CD8-positive, alpha-beta memory T cell (primary cell): ENCODE results near the gene RRP9. TPM values are rescaled to one million over a fixed set of nuclear protein-coding genes. Genes with fewer than 3 reads are reported as not detected.

ENCODE experiments used
- CTCF ChIA-PET: fragments of 350-600 bp; sonication (Branson Sonifier 250); formaldehyde crosslinking; loops from one replicate; lab custom pipeline; 2021; ENCODE audit warnings: antibody characterized with exemption; lab: Charles Lee
- POLR2A ChIA-PET: fragments of 350-600 bp; sonication (Branson Sonifier 250); formaldehyde crosslinking; loops from one replicate; lab custom pipeline; 2021; ENCODE audit warnings: antibody characterized with exemption; lab: Charles Lee
- DNase-seq, 5 donors: peaks; one replicate each; pipeline versions ENCODE4 v3.0.0 to v3.0.0-alpha.2; 2020 to 2022; ENCODE audit warnings: mixed read lengths in 1 of 5
- H3K27ac ChIP-seq: one replicate; pipeline ENCODE4 v1.7.0; 2013; ENCODE audit warnings: low read depth, mild to moderate bottlenecking, low read length, moderate library complexity
- H3K27me3 ChIP-seq: 2 replicates; pipeline ENCODE4 v1.7.0; 2013; ENCODE audit warnings: low read length, mild to moderate bottlenecking; ENCODE audit not compliant: insufficient read depth, poor library complexity, severe bottlenecking
- H3K36me3 ChIP-seq: 2 replicates; pipeline ENCODE4 v1.7.0; 2013; ENCODE audit warnings: mild to moderate bottlenecking, low read length, moderate library complexity; ENCODE audit not compliant: insufficient read depth
- H3K4me1 ChIP-seq: 2 replicates; pipeline ENCODE4 v1.7.0; 2013; ENCODE audit warnings: mild to moderate bottlenecking, low read length, moderate library complexity; ENCODE audit not compliant: insufficient read depth
- H3K4me3 ChIP-seq: 2 replicates; pipeline ENCODE4 v1.7.0; 2013; ENCODE audit warnings: mild to moderate bottlenecking, low read length
- H3K9me3 ChIP-seq: 2 replicates; pipeline ENCODE4 v1.7.0; 2013; ENCODE audit warnings: mild to moderate bottlenecking, low read length
- H3K27ac Mint-ChIP-seq, 8 donors: one replicate each; pipeline ENCODE4 v1.8.0; 2020 to 2021; ENCODE audit warnings: mixed read lengths in 8 of 8, mild to moderate bottlenecking in 6 of 8, inconsistent platforms in 3 of 8, moderate library complexity in 3 of 8
- H3K27me3 Mint-ChIP-seq, 2 donors: one replicate each; pipeline ENCODE4 v1.8.0; 2020 to 2021; ENCODE audit warnings: mixed read lengths in 2 of 2, mild to moderate bottlenecking in 1 of 2, moderate library complexity in 1 of 2
- H3K36me3 Mint-ChIP-seq, 3 donors: one replicate each; pipeline ENCODE4 v1.8.0; 2020 to 2021; ENCODE audit warnings: mixed read lengths in 3 of 3, inconsistent platforms in 1 of 3, mild to moderate bottlenecking in 1 of 3
- H3K4me1 Mint-ChIP-seq, 3 donors: one replicate each; pipeline ENCODE4 v1.8.0; 2020 to 2021; ENCODE audit warnings: mixed read lengths in 3 of 3, inconsistent platforms in 1 of 3, mild to moderate bottlenecking in 1 of 3
- H3K4me3 Mint-ChIP-seq, 7 donors: one replicate each; pipeline ENCODE4 v1.8.0; 2020 to 2021; ENCODE audit warnings: mixed read lengths in 7 of 7, mild to moderate bottlenecking in 6 of 7, moderate library complexity in 4 of 7, inconsistent platforms in 2 of 7
- H3K9me3 Mint-ChIP-seq, 5 donors: one replicate each; pipeline ENCODE4 v1.8.0; 2020 to 2022; ENCODE audit warnings: mixed read lengths in 5 of 5, mild to moderate bottlenecking in 3 of 5, moderate library complexity in 2 of 5, inconsistent platforms in 1 of 5
- polyA plus RNA-seq: library from polyadenylated mRNA; unstranded; fragments of 300-500 nt; fragmentation: Illumina TruSeq; gene quantifications from one replicate; pipeline ENCODE4 v1.2.3, GENCODE V29; 2021
- total RNA-seq, 2 experiments: library from RNA; stranded (reverse); gene quantifications; one replicate each; pipeline ENCODE4 v1.2.3, GENCODE V29; 2021

The RRP9 gene
- total and polyA plus RNA-seq, 3 experiments from 2014 or later: 25.3 to 87.0 (median 82.7) TPM

DNA sequence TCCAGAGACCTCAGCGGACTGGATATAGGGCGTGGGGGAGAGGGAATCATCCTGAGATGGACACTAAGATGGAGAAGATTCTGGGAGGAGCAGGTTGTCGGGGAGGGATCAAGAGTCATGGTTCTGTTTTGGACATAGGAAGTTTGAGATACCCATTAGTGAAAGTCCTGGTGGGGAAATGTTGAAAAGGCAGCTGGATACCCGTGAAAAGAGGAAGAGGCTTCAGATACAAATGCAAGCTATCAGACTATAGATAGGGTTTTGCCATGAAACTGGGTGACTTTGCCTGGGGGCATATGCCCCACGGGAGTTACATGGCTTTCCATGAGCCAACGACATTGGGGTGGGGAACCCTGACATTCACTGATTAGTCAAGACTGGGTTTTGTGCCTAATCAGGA is 12.4 kb upstream of the RRP9 start:
- CTCF ChIA-PET: interaction anchor here (1.1 to 3.0 kb wide), 4 partner anchors 11 to 29 kb away, joined by 3 to 13 read pairs (median 5); partner anchors contain the start of genes ABHD14A, ABHD14B, ACY1 and RRP9
- H3K36me3 Mint-ChIP-seq: peaks cover 2 to 6% (median 5%) of the 10 kb centered on the region in 3 donors

DNA sequence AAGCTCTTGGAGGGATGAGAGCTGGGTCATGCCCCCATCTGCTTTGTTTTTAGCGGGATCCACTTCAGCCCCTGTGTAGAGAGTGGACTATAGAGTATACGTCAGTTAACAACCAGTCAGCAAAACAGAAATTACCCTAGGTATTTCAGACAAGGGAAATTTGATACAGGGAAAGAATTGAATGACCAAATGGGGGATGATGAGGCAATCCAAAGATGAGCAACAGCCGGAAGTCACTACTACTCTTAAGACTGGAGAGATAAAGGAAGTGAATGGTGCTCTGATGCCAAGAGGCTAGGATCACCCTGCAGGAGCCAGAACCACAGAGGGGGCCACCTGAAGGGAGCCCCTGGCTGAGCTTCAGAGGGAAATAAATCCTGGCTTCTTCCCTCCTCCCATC is 11.7 kb upstream of the RRP9 start:
- no peak overlapping the region for H3K27ac ChIP-seq
- peaks cover 18% of the 10 kb centered on the region for H3K27me3 ChIP-seq
- no peak overlapping the region for H3K4me3 ChIP-seq
- CTCF ChIA-PET: interaction anchor here (1.1 to 3.0 kb wide), 4 partner anchors 11 to 30 kb away, joined by 3 to 13 read pairs (median 5); partner anchors contain the start of genes ABHD14A, ABHD14B, ACY1 and RRP9
- POLR2A ChIA-PET: interaction anchor here (0.6 kb wide), 1 partner anchor 13 kb away, joined by 3 read pairs; no protein-coding TSS in a partner anchor
- Mint-ChIP-seq H3K4me3 (no peak overlapping the region), H3K27ac (no peak overlapping the region), H3K9me3 (no peaks in the 10 kb centered on the region), H3K36me3 (peaks cover 2 to 6% (median 5%) of the 10 kb centered on the region in 3 donors), H3K4me1 (peaks cover 5 to 9% (median 6%) of the 10 kb centered on the region in 3 donors), H3K27me3 (peaks cover 20 to 37% of the 10 kb centered on the region in 2 donors)
- H3K4me1 ChIP-seq: peaks cover 6% of the 10 kb centered on the region
- no peak for DNase-seq
- H3K9me3 ChIP-seq: no peaks in the 10 kb centered on the region
- H3K36me3 ChIP-seq: no peaks in the 10 kb centered on the region

More for the DNA sequence above, 12.4 kb upstream of the RRP9 start:
- peaks cover 18% of the 10 kb centered on the region for H3K27me3 ChIP-seq
- Mint-ChIP-seq H3K9me3 (no peaks in the 10 kb centered on the region), H3K27me3 (peaks cover 22 to 39% of the 10 kb centered on the region in 2 donors), H3K4me1 (peaks cover 5 to 9% (median 6%) of the 10 kb centered on the region in 3 donors), H3K4me3 (peak overlapping the region in 2 of 7 donors; percentile 8 to 11), H3K27ac (peak overlapping the region in 1 of 8 donors; percentile 74)
- H3K36me3 ChIP-seq: no peaks in the 10 kb centered on the region
- H3K9me3 ChIP-seq: no peaks in the 10 kb centered on the region
- H3K4me1 ChIP-seq: peaks cover 6% of the 10 kb centered on the region
- POLR2A ChIA-PET: no interaction called here
- H3K4me3 ChIP-seq: no peak overlapping the region
- no peak overlapping the region for H3K27ac ChIP-seq
- DNase-seq: no peak

DNA sequence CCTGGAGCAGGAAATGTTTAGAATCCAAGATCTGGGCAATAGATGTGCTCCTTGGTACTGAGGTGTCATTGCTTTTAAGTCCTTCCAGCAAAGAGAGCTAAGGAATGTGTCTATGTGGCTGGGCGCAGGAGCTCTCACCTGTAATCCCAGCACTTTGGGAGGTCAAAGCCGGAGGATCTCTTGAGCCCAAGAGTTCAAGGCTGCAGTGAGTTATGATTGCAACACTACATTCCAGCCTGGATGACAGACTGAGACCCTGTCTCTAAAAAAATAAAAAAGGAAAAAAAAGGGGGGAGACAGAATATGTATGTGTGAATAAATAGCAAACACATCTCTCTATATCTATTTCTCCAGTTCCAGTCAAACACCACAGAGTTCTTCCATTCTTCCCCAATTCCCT is 9.2 kb upstream of the RRP9 start:
- Histone ChIP-seq H3K36me3 (no peaks in the 10 kb centered on the region), H3K9me3 (no peaks in the 10 kb centered on the region), H3K4me1 (no peaks in the 10 kb centered on the region), H3K27me3 (peaks cover 7% of the 10 kb centered on the region), H3K4me3 (no peak overlapping the region), H3K27ac (no peak overlapping the region)
- H3K4me1 Mint-ChIP-seq: peaks cover 0 to 3% (median 0%) of the 10 kb centered on the region in 3 donors
- peak in 1 of 5 donors; percentile 6 for DNase-seq
- peaks cover 0 to 4% (median 4%) of the 10 kb centered on the region in 3 donors for H3K36me3 Mint-ChIP-seq
- ChIA-PET POLR2A (no interaction called here), CTCF (no interaction called here)
- peak overlapping the region in 1 of 8 donors; percentile 21 for H3K27ac Mint-ChIP-seq
- no peak overlapping the region for H3K4me3 Mint-ChIP-seq
- H3K27me3 Mint-ChIP-seq: peaks cover 15 to 27% of the 10 kb centered on the region in 2 donors
- H3K9me3 Mint-ChIP-seq: no peaks in the 10 kb centered on the region

DNA sequence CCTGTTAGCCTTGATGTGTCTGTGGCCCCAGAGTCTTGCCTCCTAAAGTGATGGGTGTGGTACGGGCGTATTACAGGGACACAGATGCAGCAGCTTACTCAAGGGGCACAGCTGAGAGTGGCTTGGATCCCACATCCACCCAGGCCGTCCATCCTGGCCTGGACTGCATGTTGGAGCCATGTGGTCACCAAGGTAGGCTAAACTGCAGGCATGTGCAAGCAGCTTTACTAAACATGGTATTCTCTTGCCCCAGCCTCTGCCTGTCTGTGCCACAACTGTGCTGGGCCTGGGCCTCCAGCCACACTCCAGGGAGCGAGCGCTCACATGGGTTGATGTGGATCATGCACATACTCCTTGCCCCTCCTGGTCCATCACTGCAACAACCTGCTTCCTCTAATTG is 7.4 kb upstream of the RRP9 start:
- no peak overlapping the region for H3K4me3 Mint-ChIP-seq

DNA sequence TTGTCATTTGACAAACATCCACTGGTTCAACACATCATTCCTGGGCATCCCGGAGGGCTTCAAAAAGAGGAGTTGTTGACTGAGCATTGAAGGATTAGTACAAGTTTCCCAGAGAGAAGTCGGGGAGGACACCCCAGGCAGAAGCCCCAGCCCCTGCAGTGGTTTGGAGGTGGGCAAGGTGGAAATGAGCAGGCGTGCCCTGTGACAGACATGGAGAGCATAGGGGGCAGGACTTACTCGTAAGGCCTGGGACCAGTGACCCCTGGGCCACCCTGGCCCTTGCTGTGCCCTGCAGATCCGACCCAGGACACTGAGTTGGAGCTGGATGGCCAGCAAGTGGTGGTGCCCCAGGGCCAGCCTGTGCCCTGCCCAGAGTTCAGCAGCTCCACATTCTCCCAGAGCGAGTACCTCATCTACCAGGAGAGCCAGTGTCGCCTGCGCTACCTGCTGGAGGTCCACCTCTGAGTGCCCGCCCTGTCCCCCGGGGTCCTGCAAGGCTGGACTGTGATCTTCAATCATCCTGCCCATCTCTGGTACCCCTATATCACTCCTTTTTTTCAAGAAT is 6.4 kb upstream of the RRP9 start:
- DNase-seq: peak in 1 of 5 donors; percentile 39
- Histone ChIP-seq H3K27me3 (no peaks in the 10 kb centered on the region), H3K36me3 (no peaks in the 10 kb centered on the region), H3K4me3 (no peak overlapping the region), H3K4me1 (peaks cover 4% of the 10 kb centered on the region), H3K27ac (no peak overlapping the region), H3K9me3 (no peaks in the 10 kb centered on the region)
- H3K36me3 Mint-ChIP-seq: peaks cover 0 to 4% (median 4%) of the 10 kb centered on the region in 3 donors
- H3K4me1 Mint-ChIP-seq: peaks cover 0 to 5% (median 0%) of the 10 kb centered on the region in 3 donors
- peak overlapping the region in 1 of 8 donors; percentile 42 for H3K27ac Mint-ChIP-seq
- no peak overlapping the region for H3K4me3 Mint-ChIP-seq
- ChIA-PET CTCF (interaction anchor here (0.7 kb wide), 1 partner anchor 20 kb away, joined by 3 read pairs; no protein-coding TSS in a partner anchor), POLR2A (interaction anchor here (0.5 kb wide), 1 partner anchor 448 kb away, joined by 7 read pairs; the partner anchor contains the start of gene DCAF1)
- peaks cover 2 to 5% of the 10 kb centered on the region in 2 donors for H3K27me3 Mint-ChIP-seq
- no peaks in the 10 kb centered on the region for H3K9me3 Mint-ChIP-seq

More for the DNA sequence above, 7.4 kb upstream of the RRP9 start:
- DNase-seq: peak in 1 of 5 donors; percentile 30
- H3K9me3 ChIP-seq: no peaks in the 10 kb centered on the region
- POLR2A ChIA-PET: no interaction called here
- Mint-ChIP-seq H3K27me3 (peaks cover 4 to 16% of the 10 kb centered on the region in 2 donors), H3K27ac (no peak overlapping the region), H3K9me3 (no peaks in the 10 kb centered on the region), H3K36me3 (peaks cover 0 to 4% (median 4%) of the 10 kb centered on the region in 3 donors), H3K4me1 (peaks cover 0 to under 1% (median 0%) of the 10 kb centered on the region in 3 donors)
- H3K4me1 ChIP-seq: no peaks in the 10 kb centered on the region
- H3K27ac ChIP-seq: no peak overlapping the region
- H3K4me3 ChIP-seq: no peak overlapping the region
- CTCF ChIA-PET: interaction anchor here (1.1 kb wide), 1 partner anchor 24 kb away, joined by 3 read pairs; the partner anchor contains the start of gene ABHD14B
- H3K36me3 ChIP-seq: no peaks in the 10 kb centered on the region
- H3K27me3 ChIP-seq: no peaks in the 10 kb centered on the region

DNA sequence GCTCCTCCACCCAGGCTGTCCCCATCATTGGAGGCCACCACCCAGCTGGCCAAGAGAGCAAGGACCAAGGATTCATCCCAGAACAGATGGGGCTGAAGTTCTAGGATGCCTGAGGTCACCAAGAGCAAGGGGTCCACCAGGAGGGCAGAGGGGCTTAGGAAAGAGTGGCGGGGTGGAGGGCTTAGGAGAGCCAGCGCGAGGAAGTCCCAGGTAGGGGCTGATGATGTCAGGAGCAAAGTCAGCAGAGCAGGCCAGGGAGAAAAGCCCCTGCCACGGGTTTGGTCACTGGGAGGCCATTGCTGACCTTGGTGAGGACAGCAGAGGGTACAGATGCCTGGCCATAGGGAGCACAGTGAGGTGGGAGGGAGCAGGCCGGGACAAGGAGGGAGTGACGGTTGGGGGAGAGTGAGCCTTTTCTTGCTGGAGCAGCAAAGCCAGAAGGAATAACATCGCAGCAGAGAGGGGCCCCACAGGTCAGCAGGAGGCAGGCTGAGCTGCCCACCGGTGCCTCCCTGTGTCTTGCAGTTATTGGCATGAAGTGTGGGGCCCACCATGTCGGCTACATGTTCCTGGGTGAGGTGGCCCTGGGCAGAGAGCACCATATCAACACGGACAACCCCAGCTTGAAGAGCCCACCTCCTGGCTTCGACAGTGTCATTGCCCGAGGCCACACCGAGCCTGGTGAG is 5.7 kb upstream of the RRP9 start:
- no peaks in the 10 kb centered on the region for H3K27me3 ChIP-seq
- H3K36me3 ChIP-seq: no peaks in the 10 kb centered on the region
- Mint-ChIP-seq H3K9me3 (no peaks in the 10 kb centered on the region), H3K27ac (peak overlapping the region in 1 of 8 donors; percentile 22), H3K4me1 (peaks cover 3 to 13% (median 6%) of the 10 kb centered on the region in 3 donors), H3K27me3 (peaks cover 2 to 3% of the 10 kb centered on the region in 2 donors), H3K4me3 (no peak overlapping the region), H3K36me3 (peaks cover 0 to 4% (median 4%) of the 10 kb centered on the region in 3 donors)
- peaks cover 12% of the 10 kb centered on the region for H3K4me1 ChIP-seq
- H3K9me3 ChIP-seq: no peaks in the 10 kb centered on the region
- DNase-seq: peak in 1 of 5 donors; percentile 46
- no peak overlapping the region for H3K27ac ChIP-seq
- CTCF ChIA-PET: interaction anchor here (6.2 kb wide), 1 partner anchor 25 kb away, joined by 65 read pairs; the partner anchor contains the start of genes ABHD14A and ABHD14B
- no peak overlapping the region for H3K4me3 ChIP-seq
- POLR2A ChIA-PET: no interaction called here

DNA sequence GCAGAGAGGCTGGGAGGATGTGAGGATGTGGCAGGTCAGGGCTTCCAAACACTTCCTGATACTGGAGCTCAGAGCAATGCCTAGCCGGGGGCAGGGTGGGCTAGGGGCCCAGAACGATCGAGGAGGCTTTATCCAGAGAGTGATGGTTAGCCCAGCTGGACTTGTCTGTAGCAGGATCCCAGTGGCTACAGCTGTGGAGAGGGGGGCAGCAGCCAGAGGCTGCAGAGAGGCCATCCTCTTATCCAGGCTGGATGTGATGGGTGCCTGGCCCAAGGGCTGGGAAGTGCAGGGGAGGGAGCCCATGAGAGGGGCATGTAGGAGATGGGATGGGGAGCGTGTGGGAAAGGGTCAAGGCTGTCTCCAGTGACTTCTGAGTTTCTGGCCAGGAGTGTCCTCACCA is 5.1 kb upstream of the RRP9 start:
- Mint-ChIP-seq H3K27me3 (peaks cover 0 to 2% of the 10 kb centered on the region in 2 donors), H3K27ac (no peak overlapping the region), H3K36me3 (peaks cover 0 to 6% (median 4%) of the 10 kb centered on the region in 3 donors), H3K9me3 (no peaks in the 10 kb centered on the region), H3K4me3 (no peak overlapping the region), H3K4me1 (peaks cover 5 to 18% (median 6%) of the 10 kb centered on the region in 3 donors)
- peak in 1 of 5 donors; percentile 22 for DNase-seq
- no peaks in the 10 kb centered on the region for H3K27me3 ChIP-seq
- no peak overlapping the region for H3K4me3 ChIP-seq
- no peaks in the 10 kb centered on the region for H3K9me3 ChIP-seq
- H3K4me1 ChIP-seq: peaks cover 12% of the 10 kb centered on the region
- POLR2A ChIA-PET: no interaction called here
- CTCF ChIA-PET: interaction anchor here (6.2 kb wide), 1 partner anchor 26 kb away, joined by 65 read pairs; the partner anchor contains the start of genes ABHD14A and ABHD14B
- H3K27ac ChIP-seq: no peak overlapping the region
- H3K36me3 ChIP-seq: no peaks in the 10 kb centered on the region
